ENCODE data around the gene RNF169. TPM values are rescaled to one million over a fixed set of nuclear protein-coding genes. Genes with fewer than 3 reads are reported as not detected.

RNF169 gene
- total and polyA plus RNA-seq, 2 of the 8 experiments (the other 6 are each of a cell fraction or from before 2014, with no cell fraction given) = 3.6 to 12.5 TPM

DNA sequence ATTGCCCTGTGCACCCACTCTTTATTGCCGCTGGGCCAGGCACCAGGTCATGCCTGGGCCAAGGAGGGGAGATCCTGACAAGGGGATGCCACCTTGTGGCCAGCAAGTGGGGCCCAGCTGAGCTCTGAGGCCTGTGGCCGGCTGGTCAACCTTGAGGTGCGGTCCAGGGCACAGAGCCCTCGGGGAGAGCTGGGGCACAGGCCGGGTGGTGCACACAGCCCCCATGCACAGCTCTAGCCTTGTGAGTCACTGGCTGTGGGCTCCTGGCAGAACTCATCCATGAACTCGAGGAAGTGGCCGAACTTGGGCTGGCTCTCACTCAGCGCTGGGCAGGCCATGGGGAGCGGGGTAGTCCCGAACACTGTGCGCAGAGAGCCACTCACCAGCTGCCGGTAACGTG lies 94.3 kb downstream of the RNF169 start:
- no peak overlapping the region for H3K18ac ChIP-seq (ENCODE audit: extremely low read depth, low read length)
- no peaks in the 10 kb centered on the region for H3K27me3 ChIP-seq (replicated peaks in 1 of 4; ENCODE audit: control insufficient read depth in 3 of 4, extremely low read depth in 1 of 4, insufficient read depth in 3 of 4, low read length in 3 of 4)
- no peaks in the 10 kb centered on the region for H3K79me2 ChIP-seq (ENCODE audit: control insufficient read depth in 1 of 2, insufficient read depth in 2 of 2, low read length in 2 of 2)
- H3K4me1 ChIP-seq (replicated peaks in 1 of 4; ENCODE audit: control insufficient read depth in 3 of 4, insufficient read depth in 4 of 4, low read length in 3 of 4) = no peaks in the 10 kb centered on the region
- ChIA-PET POLR2A (ENCODE audit: partially characterized antibody) (no interaction called here), CTCF (ENCODE audit: partially characterized antibody) (interaction anchor here (0.6 to 1.3 kb wide), 3 partner anchors 24 to 428 kb away, joined by 3 to 4 read pairs (median 4); no protein-coding TSS in a partner anchor)
- FAIRE-seq (no peak), DNase-seq (ENCODE audit: low read depth in 1 of 2, low spot score in 2 of 2) (peak in 1 of 2 experiments; percentile 54)
- no peak overlapping the region for H2BK15ac ChIP-seq (ENCODE audit: low read length)
- no peak overlapping the region for H3K9ac ChIP-seq (replicated peaks in 1 of 4; ENCODE audit: extremely low read depth in 1 of 4, low read depth in 3 of 4, low read length in 3 of 4)
- TF ChIP-seq POLR2AphosphoS5 (IDR thresholded peaks at IDR 0.05; ENCODE audit: low read depth, low read length) (no peak), CBX8 (IDR thresholded peaks at IDR 0.05; ENCODE audit: borderline replicate concordance, low read depth, low read length) (no peak), RAD21 (IDR thresholded peaks at IDR 0.05 in 1 of 2, conservative IDR thresholded peaks at IDR 0.05 in 1 of 2; ENCODE audit: low read depth in 2 of 2, low read length in 2 of 2) (peak; percentile 31 to 54; a peak in 3 of 4 replicates)
- TF ChIP-seq, protein P1, sequence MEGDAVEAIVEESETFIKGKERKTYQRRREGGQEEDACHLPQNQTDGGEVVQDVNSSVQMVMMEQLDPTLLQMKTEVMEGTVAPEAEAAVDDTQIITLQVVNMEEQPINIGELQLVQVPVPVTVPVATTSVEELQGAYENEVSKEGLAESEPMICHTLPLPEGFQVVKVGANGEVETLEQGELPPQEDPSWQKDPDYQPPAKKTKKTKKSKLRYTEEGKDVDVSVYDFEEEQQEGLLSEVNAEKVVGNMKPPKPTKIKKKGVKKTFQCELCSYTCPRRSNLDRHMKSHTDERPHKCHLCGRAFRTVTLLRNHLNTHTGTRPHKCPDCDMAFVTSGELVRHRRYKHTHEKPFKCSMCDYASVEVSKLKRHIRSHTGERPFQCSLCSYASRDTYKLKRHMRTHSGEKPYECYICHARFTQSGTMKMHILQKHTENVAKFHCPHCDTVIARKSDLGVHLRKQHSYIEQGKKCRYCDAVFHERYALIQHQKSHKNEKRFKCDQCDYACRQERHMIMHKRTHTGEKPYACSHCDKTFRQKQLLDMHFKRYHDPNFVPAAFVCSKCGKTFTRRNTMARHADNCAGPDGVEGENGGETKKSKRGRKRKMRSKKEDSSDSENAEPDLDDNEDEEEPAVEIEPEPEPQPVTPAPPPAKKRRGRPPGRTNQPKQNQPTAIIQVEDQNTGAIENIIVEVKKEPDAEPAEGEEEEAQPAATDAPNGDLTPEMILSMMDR (IDR thresholded peaks at IDR 0.05; ENCODE audit: control extremely low read depth in 1 of 3, insufficient read depth in 1 of 3, low read depth in 1 of 3, low read length in 3 of 3) = peak; percentile 41 to 49 (median 46)
- no peak overlapping the region for H4K91ac ChIP-seq (replicated peaks; ENCODE audit: insufficient read length, low read length)
- no peak overlapping the region for H2BK20ac ChIP-seq (ENCODE audit: low read length)
- no peak overlapping the region for H2AFZ ChIP-seq (ENCODE audit: low read length)
- no peak overlapping the region for H3K23ac ChIP-seq (ENCODE audit: insufficient read length)
- H3K56ac ChIP-seq (replicated peaks; ENCODE audit: insufficient read length, low read depth, low read length) = no peak overlapping the region
- H3K9me3 ChIP-seq (ENCODE audit: insufficient read depth in 2 of 2, low read depth in 1 of 2, low read length in 1 of 2) = no peaks in the 10 kb centered on the region
- no peaks in the 10 kb centered on the region for H3K79me1 ChIP-seq (ENCODE audit: low read depth, low read length)
- no peaks in the 10 kb centered on the region for H3K23me2 ChIP-seq (ENCODE audit: low read depth, low read length)
- no peak overlapping the region for H2BK5ac ChIP-seq (ENCODE audit: low read depth, low read length)
- H2BK12ac ChIP-seq (ENCODE audit: low read depth, low read length) = no peak overlapping the region
- H4K8ac ChIP-seq (ENCODE audit: extremely low read depth, insufficient read depth, low read length) = peak overlapping the region; percentile 9; the same call in 1 of the 2 replicates
- H3K27ac ChIP-seq (ENCODE audit: low read depth, low read length) = no peak overlapping the region
- H3K14ac ChIP-seq (ENCODE audit: insufficient read length) = no peak overlapping the region
- H3K4ac ChIP-seq (replicated peaks; ENCODE audit: insufficient read length, low read depth, low read length) = no peak overlapping the region
- H2BK120ac ChIP-seq (replicated peaks; ENCODE audit: low read depth, low read length) = no peak overlapping the region
- H3K4me2 ChIP-seq (ENCODE audit: insufficient read depth in 1 of 2, low read depth in 2 of 2, low read length in 2 of 2) = no peak overlapping the region
- no peak overlapping the region for H4K5ac ChIP-seq (ENCODE audit: insufficient read length, low read depth, low read length)
- peaks cover 0 to 9% (median 4%) of the 10 kb centered on the region in 4 experiments; a peak in 4 of 8 replicates for H3K36me3 ChIP-seq (ENCODE audit: control insufficient read depth in 2 of 4, insufficient read depth in 4 of 4, low read length in 3 of 4)
- H3K4me3 ChIP-seq (ENCODE audit: extremely low read depth in 1 of 4, insufficient read depth in 2 of 4, low read depth in 3 of 4, low read length in 4 of 4) = no peak overlapping the region
- whole genome bisulfite sequencing, 2 experiments (ENCODE audit: extremely low coverage in 1 of 2, insufficient coverage in 1 of 2, insufficient read length in 1 of 2, insufficient replicate concordance in 2 of 2, low coverage in 1 of 2, low lambda C conversion rate in 2 of 2, missing lambda C conversion rate in 1 of 2) = 94% methylated on average over 11 of the region's 13 CpGs; no CpG with 5 or more reads in 1 of the 2 experiments
- H4K20me1 ChIP-seq (replicated peaks in 1 of 2; ENCODE audit: control insufficient read depth in 1 of 2, insufficient read depth in 2 of 2, low read length in 2 of 2) = no peaks in the 10 kb centered on the region
- H2AK5ac ChIP-seq (ENCODE audit: low read depth, low read length) = no peak overlapping the region

All from H1 (cell line).